Measurements from ENCODE around the gene CPN1.
"Not testable (repeated sequence)": the region's sequence is repeated elsewhere in the genome, so short reads cannot be mapped to it uniquely, and the experiment has no call there.

Gene CPN1
- 0 to 0.04 (median 0) reads per million in 3 experiments for total RNA-seq

- no peak for DNase-seq
Measured at GRCh38 chr10:100081075-100082001, at the start of gene CPN1. Gene CPN1 (minus strand): TSS chr10:100081869. CDS start chr10:100081625, 244 bp downstream.

- DNase-seq = no peak
Measured at GRCh38 chr10:100130831-100131230, 49.2 kb upstream of the CPN1 start.

DNA sequence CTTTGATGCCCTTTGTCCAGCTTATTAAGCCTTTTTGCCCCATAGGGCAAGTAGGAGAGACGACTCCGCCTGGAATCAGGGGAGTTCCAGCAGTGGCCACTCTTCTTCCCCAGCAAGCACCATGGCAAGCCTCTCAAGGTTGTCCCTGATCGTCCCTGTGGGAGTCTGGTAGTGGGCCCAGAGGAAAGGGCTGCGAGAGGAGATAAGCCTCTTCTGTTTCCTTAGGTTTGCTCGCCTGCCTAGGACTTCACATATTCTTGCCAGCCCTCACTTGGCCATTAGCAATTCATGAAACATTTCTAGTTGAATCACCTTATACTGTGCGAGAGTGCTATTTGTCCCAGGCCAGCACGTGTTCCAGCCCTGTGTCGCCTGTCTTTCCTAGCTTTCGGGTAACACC, 47.8 kb upstream of the CPN1 start:
- DNase-seq = no peak

DNA sequence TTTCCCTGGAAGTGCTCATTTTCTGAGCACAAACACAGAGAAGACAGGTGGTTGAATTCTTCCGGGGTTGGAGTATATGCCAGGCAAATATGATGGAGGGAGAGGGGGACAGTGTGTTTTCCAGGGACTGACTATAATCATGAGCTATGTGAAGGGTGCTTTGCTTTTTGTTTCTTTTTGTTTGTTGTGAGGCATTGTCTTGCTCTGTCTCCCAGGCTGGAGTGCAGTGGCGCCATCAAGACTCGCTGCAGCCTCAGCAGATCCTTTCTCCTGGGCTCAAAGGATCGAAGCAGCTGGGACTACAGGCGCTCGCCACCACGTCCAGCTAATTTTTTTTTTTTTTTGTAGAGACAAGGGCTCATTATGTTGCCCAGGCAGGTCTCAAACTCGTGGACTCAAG, 47.3 kb upstream of the CPN1 start:
- no peak for DNase-seq

DNA sequence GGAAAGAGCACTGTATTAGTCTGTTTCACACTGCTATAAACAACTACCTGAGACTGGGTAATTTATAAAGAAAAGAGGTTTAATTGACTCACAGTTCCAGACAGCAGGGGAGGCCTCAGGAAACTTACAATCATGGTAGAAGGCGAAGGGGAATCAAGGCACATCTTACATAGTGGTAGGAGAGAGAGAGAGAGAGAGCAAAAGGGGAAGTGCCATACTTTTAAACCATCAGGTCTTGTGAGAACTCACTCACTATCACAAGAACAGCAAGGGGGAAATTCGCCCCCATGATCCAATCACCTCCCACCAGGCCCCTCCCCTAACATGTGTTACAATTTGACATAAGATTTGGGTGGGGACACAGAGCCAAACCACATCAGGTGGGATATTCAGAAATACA, 43.7 kb upstream of the CPN1 start:
- not testable (repeated sequence) for DNase-seq

DNA sequence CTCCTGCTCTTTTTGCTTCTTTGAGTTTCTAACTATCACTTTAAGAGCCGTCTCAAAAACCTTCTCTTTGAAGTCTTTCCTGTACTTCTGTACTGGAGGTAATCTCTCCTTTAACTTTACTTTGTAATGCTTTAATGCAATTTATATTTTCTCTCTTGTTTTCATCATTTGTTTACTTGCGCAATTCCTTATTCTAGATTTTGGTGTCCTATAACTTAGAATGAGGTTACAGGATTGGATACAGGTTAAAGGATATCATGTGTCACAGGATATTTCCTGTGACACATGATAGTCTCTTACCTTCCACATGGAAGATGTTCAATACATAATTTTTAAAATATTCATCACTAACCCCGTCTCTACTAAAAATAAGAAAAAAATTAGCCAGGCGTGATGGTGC, 42.4 kb upstream of the CPN1 start:
- no peak for DNase-seq

GRCh38 chr10:100122780-100123179, 41.1 kb upstream of the CPN1 start:
- DNase-seq = no peak

GRCh38 chr10:100120550-100120949, 38.9 kb upstream of the CPN1 start:
- DNase-seq = no peak

DNA sequence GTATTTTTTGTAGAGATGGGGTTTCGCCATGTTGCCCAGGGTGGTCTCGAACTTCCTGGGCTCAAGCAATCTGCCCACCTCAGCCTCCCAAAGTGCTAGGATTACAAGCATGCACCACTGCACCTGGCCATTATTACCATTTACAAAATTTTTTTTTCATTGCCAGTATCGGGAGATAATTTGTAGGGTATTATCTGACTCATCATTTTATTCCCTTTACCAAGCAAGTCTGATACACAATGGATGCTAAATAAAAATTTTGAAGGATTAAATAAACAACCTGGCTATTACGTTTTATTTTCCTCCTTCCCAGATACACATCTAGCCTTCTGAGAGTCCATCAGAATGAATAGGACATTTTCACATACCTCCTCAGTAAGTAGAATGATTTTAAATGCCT, 38.1 kb upstream of the CPN1 start:
- no peak for DNase-seq

DNA sequence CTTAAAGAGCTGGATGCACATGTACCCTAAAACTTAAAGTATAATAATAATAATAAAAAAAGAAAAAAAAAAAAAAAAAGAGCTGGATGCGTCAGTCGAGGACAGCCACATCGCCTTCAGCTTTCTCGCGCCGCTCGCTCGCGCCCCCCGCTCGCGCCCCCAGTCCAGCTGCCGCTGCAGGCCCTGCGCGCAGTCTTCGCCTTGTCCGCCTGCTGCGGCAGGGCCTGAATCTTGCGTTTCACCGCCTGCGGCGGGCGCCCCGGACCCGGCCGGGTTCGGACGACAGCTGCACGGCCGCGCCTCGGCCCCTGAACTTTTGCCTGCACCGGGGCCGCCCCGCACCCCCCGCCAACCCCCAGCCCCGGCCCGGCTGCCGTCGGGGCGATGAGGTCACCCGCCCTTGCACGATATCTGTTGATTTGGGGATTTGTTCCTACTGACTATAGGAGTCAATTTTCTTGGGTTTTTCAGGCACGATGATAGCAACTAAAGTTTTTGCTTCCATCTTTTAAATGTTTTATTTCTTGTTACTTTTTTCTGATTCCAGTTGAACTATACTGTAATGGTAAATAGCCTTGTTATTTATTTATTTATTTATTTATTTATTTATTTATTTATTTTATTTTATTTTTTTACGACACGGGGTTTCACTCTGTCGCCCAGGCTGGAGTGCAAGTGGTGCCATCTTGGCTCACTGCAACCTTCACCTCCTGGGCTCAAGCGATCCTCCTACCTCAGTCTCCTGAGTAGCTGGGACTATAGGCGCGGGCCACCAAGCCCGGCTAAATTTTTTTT, 33.5 kb upstream of the CPN1 start:
- DNase-seq = no peak

DNA sequence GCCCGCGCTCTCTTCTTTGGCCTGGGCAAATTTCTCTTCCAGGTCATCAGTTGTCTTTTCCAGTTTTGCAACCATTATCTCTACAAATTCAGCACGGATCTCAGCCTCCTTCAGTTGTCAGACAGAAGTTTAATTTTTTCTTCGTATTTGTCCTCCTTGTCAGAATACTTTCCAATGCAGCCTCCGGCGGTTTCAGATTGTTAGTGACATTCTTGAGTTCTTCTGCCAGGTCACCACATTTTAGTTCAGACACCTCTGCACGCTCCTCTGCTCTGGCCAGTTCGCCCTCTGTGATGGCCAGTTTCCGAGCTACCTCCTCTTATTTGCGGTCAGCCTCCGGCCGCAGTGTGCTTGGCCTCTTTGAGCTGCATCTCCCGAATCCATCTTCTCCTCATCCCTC, 32.8 kb upstream of the CPN1 start:
- no peak for DNase-seq

DNA sequence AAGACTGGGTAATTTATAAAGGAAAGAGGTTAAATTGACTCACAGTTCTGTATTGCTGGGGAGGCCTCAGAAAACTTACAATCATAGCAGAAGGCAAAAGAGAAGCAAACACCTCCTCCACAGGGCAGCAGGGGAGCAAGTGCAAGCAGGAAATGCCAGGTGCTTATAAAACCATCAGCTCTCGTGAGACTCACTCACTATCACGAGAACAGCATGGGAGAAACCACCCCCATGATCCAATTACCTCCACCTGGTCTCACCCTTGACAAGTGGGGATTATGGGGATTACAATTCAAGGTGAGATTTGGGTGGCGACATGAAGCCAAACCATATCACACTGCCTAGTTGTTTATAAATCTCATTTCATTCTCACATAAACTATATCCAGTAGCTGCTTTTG, 28.0 kb upstream of the CPN1 start:
- no peak for DNase-seq

- no peak for DNase-seq
Measured at GRCh38 chr10:100106865-100107264, 25.2 kb upstream of the CPN1 start.

GRCh38 chr10:100104300-100104699, 22.6 kb upstream of the CPN1 start:
- DNase-seq = no peak

- no peak for DNase-seq
Measured at GRCh38 chr10:100103581-100103980, 21.9 kb upstream of the CPN1 start.

DNA sequence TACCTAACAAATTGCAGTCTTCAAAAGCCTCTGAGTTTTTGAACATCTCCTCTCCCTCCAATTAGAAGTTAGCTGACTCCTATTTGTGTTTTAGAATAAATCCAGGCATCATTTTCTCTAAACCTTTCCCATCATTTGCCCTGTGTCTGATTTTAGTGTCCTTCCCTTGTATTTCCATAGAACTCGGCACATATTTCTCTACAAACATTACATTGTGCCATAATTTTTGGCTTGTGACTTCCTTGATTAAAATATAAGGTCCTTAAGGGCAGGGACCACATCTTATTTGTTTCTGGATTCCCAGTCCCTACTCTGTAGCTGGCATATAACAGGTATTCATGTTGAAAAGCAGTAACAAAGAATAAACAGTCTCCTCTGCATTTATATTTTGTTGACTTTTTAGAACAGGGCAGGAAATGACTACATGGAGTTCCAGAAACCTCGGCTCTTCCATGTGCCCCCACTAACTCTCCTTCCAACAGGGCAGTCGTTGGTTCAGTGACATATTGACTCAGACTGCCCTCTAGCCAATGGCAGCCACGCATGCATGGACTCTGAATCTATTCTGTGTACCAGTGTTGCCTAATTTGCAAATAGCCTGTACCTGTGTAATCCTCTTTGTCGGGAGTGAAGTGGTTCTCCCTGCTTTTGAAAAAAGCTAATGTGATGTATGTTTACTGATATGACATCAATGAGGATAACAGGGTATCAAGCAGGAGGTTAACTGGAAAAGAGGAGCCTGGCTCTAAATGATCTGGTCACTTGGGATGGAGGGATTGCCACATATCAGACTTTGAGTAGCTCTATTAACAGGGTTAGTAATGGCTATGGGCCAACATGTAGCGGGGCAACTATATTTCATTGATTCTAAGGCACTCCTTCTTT, 19.8 kb upstream of the CPN1 start:
- no peak for DNase-seq

DNA sequence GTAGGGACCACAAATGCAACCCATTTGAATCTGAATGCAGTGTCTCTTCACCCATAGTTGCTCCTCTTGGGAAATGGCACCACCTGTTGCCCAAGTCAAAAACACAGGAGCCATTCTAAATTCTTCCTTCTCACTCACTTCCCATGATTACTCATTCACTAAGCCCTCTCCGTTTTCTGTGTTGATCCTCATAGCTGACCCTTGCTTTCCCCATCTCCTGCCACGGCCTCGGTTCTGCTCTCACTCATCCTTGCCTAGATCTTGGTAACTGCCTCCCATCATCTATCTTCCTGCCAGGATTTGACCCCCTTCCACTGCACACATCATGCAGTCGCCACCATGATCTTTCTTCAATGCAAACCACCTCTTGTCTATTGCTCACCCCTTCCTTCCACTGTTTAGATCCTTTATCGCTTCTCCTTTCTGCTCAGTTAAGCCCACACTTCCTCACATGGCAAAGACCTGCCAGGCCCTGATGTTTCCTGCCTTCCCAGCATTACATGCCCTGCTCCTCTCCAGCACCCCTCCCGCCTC, 19.0 kb upstream of the CPN1 start:
- DNase-seq = no peak

- no peak for DNase-seq
Measured at GRCh38 chr10:100089241-100089640, 7.6 kb upstream of the CPN1 start.

DNA sequence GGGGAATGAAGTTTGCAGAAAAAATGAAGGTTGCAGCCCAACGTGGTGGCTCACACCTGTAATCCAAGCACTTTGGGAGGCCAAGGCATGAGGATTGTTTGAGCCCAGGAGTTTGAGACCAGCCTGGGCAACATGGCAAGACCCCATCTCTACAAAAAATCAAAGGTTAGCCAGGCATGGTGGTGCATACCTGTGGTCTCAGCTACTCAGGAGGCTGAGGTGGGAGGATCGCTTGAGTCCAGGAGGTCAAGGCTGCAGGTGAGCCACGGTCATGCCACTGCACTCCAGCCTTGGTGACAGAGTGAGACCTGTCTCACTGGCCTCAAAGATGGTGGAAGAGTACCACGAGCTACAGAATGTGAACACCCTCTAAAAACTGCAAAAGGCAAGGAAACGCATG, 5.0 kb upstream of the CPN1 start:
- DNase-seq = not testable (repeated sequence)

DNA sequence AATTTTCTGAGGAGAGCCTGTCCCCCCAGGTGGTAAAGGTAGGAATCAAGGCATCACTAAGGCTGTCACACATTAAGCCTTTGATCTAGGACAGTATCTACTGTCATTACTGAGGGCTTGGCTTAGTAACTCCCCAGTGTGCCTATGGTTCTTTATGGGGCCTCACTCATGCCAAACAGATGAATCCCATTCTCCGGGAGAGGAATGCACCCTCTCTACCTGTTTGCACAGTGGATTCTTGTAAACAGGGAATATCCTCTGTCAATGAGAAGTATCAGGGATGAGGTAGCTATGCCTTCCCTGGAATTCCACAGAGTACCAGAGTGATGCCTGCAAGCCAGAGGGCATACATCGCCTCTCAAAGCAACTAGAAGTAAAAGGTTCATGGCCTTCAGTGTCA, 3.9 kb upstream of the CPN1 start:
- DNase-seq = no peak

DNA sequence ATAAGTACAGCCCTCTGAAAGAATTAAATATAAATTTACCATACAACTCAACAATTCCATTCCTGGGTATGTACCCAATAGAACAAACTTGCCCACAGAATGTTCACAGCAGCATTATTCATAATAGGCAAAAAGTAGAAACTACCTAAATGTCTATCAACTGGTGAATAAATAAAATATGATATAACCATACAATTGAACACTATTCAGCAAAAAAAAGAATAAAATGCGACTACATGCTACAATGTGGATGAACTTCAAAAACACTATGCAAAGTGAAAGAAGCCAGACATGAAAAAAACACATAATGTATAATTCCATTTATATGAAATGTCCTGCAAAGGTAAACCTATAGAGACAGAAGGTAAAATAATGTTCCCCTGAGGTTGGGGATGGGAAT, 2.0 kb upstream of the CPN1 start:
- DNase-seq = no peak

DNA sequence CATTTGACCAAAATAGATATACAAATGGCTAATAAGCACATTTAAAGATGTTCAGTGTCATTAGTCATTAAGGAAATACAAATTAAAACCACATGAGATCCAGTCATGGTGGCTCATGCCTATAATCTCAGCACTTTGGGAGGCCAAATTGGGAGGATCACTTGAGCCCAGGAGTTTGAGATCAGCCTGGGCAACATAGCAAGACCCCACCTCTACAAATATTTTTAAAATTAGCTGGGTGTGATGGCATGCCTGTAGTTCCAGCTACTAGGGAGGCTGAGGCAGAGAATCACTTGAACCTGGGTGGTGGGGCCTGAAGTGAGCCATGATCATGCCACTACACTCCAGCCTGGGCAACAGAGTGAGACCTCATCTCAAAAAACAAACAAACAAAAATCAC, 607 bp upstream of the CPN1 start:
- DNase-seq = not testable (repeated sequence)

- no peak for DNase-seq
Measured at GRCh38 chr10:100076750-100077149, 4.9 kb downstream of the CPN1 start.
